ENCODE results near the gene PPFIA4. TPM values are rescaled to one million over a fixed set of nuclear protein-coding genes. Genes with fewer than 3 reads are reported as not detected.

PPFIA4 gene
- total and polyA plus RNA-seq, 9 of the 15 experiments (the other 6 are each of a cell fraction or from before 2014, with no cell fraction given): 0.07 to 12.0 (median 0.70) TPM

- TF ChIP-seq ZNF740 (CRISPR knock-in tag; IDR thresholded peaks at IDR 0.05) (peak; percentile 40; the same call in 1 of the 2 replicates), ZNF740 (tag; IDR thresholded peaks at IDR 0.05) (no peak), ZBTB9 (CRISPR knock-in tag; IDR thresholded peaks at IDR 0.05) (no peak), SRSF1 (IDR thresholded peaks at IDR 0.05; ENCODE audit: low read depth, low read length) (no peak), FOXK1 (CRISPR knock-in tag; IDR thresholded peaks at IDR 0.05; ENCODE audit: borderline replicate concordance) (no peak), ZNF12 (CRISPR knock-in tag; IDR thresholded peaks at IDR 0.05) (no peak)
Observed at GRCh38 chr1:203038891-203039608, 12.8 kb downstream of the PPFIA4 start (continued).
